Hematopoietic multipotent progenitor cell treated with erythropoietin and hydrocortisone succinate and interleukin-3 and kit ligand, for 17 days (in vitro differentiated cells): ENCODE data around the gene LITAF.
"Not testable (repeated sequence)": the region's sequence is repeated elsewhere in the genome, so short reads cannot be mapped to it uniquely, and the experiment has no call there.

Source experiments
- DNase-seq: peaks from one replicate; pipeline ENCODE4 v3.0.0-alpha.2; 2015; ENCODE audit warnings: low spot score

Gene LITAF

DNA sequence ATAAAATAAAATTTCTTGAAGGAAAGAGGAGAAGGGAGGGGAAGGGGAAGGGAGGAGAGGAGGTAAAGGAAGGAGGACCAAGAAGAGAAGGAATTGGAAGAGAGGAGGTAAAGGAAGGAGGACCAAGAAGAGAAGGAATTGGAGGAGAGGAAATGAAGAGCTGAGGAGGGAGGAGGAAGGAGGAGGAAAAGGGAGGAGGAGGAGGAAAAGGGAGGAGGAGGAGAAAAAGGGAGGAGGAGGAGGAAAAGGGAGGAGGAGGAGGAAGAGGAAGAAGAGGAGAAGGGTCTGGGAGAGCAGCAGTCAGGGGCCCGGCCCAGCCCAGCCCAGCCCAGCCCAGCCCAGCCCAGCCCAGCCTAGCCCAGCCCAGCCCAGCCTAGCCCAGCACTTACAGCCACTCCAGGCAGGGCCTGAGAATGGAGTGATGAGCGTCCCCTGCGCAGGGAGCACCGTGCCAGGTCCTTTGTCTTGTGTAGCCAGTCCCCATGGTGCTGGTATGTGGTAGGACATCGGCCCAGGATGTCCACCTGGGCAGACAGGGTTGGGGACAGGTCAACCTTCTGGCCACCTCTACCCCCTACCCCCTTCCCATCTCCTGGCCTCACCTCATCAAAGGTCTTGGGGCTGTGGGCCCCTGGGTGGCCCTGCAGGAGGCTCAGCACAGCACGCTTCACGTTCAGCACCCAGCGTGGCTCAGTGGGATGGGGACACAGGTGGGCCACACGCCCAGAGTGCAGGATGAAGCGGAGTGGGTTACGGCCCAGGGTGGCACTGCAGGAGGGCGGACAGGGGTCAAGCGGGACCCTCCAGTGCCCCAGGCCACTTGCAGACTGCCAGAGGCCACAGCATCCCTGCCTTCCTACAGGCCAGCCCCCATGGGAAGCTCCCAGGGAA is 70.9 kb downstream of the LITAF start:
- no peak for DNase-seq

DNA sequence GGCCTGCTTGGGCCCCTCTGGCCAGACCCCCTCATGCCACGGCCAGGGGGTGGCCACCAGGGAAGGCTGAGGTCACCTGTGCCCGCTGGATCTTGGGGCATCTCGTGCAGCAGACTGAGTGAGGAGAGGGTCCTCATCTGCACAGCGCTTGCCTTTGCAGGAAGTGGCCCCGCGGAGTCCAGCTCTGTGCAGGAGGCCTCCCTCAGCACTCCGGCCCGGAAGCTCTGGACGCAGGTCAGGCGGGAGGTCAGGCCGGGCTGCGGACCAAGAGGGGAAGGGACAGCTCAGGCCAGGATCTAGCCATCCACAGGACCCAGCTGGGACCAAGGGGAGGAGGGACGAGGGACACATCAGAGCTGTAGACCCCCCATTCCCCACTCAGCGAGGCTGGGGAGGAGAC is 72.4 kb downstream of the LITAF start:
- DNase-seq, result no peak

DNA sequence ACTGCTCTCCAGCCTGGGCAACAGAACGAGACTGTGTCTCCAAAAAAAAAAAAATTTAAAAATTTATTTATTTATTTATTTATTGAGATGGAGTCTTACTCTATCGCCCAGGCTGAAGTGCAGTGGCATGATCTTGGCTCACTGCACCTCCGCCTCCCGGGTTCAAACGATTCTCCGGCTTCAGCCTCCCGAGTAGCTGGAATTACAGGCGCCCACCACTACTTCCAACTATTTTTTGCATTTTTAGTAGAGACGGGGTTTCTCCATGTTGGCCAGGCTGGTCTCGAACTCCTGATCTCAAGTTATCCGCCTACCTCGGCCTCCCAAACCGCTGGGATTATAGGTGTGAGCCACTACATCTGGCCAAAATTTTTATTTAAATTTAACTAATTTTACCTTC is 73.4 kb downstream of the LITAF start:
- not testable (repeated sequence) for DNase-seq

DNA sequence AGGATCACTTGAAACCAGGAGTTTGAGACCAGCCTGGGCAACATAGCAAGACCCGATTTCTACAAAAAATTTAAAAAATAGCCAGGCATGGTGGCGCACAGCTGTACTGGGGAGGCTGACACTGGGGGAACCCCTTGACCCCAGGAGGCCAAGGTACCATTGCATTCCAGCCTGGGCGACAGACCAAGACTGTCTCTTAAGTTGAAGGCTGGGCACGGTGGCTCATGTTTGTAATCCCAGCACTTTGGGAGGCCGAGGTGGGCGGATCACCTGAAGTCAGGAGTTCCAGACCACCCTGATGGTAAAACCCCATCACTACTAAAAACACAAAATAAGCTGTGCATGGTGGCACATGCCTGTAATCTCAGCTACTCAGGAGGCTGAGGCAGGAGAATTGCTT is 74.9 kb downstream of the LITAF start:
- no peak for DNase-seq

DNA sequence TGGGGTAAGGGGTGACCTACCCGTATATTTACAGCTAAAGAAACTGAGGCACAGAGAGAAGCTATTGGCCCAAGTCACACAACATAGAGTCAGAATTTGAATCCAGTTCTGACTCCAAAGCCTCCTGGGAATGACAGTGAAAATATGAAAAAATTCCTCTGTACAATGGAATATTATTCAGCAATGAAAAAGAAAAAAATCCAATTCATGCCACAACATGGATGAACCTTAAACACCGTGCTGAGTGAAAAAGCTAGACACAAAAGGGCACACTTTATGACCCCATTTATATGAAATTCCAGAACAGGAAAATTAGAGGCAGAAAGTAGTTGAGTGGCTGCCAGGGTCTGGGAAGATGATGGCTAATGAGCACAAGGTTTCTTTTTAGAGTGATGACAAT is 75.4 kb downstream of the LITAF start:
- no peak for DNase-seq

DNA sequence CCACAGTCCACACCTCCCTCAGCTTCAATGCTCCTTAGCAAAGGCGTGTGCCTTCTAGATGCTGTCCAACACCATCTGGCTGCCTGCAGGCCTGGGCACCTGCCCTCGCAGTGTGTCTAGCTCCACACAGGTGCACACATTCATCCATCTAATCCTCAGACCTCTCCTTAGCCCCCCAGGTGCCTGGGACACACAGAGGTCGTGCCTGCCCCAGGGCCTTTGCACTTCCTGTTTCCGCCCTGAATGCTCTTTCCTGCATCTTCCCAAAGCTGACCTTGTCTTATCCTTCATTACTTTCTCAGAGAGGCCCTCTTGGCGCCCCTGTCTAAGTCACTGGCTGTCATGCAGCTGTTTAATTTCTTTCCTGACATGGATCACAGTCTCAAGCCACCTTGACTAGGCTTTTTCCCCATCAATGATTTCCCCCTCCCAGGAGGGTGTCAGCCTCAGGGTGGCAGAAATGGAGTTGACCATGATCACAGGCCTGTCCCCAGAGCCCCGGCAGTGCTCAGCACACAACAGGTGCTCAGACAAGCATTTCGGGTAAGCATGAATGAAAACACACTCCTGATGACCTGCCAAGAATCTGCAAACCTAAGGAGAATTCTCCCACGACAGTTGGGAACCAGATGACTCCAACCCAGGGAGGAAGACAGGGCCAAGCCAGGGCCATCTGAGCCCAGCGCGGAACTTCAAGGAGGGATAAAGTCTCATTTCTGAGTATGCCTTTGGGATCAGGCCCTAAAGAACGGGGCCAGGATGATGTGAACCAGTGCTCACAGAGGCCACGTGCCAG is 76.3 kb downstream of the LITAF start:
- DNase-seq, result no peak

DNA sequence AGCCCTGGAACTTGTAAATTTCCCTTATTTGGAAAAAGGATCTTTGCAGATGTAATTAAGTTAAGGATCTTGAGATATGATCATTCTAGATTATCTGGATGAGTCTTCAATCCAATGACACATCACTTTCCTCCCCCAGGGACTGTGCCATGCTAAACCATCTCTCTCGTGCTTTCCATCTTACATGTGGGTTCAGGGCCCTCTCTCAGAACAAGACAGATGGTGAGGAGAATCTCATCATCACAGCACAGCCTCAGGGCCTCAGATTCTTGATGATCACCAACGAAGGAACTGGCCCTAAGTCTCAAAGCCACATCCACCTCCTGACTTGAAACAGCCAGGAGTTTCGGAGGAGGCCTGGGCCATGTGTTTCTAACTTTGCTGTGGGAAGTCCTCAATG is 78.7 kb downstream of the LITAF start:
- no peak for DNase-seq

DNA sequence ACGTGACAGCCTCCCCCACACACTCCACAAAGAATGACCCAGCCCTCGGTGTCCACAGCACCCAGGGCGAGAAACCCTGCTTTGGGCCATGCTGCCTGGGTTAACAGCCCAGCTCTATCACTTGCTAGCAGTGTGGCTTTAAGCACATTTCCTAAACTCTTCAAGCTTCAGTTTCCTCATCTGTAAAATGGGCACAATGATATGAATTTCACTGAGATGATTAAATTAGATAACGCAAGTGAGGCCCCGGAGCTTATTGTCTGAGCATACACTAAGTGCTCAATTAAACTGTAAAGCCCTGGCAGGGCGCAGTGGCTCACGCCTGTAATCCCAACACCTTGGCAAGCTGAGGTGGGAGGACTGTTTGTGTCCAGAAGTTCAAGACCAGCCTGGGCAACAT is 79.4 kb downstream of the LITAF start:
- DNase-seq, result no peak

DNA sequence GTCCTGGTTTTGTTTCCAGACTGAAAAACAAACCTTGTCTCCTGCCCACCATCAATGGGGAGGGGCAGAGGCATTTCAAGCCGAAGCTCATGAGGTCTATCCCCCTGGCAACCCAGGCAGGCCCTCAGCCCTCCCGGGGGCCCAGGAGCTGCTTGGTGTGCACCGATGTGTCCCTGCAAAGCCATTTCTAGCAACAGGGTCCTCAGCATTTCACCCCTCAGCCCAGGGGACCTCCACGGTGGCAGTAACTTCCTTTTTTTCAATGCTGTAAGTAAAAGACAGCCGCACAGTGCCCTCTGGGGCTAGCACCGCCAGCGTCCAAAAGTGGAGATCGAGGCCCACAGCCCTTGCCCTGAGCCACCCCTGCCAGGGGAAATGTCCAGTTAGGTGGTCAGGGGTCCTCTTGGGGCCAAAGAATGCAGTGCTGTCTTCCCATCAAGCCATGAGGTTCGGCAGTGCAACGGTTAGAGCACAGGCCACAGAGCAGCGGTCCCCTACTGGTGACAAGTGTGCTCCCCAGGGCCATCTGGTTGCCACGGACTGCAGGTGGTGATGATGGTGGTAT is 79.9 kb downstream of the LITAF start:
- no peak for DNase-seq

DNA sequence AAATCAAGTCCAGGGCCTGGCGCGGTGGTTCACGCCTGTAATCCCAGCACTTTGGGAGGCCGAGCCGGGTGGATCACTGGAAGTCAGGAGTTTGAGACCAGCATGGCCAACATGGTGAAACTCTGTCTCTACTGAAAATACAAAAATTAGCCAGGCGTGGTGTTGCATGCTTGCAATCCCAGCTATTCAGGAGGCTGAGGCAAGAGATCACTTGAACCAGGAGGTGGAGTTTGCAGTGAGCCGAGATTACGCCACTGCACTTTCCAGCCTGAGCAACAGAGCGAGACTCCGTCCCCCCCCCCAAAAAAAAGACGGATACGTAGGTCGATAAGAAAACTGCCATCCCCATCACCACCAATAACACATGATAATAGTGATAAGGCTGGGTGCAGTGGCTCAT is 82.5 kb downstream of the LITAF start:
- DNase-seq, result not testable (repeated sequence)

DNA sequence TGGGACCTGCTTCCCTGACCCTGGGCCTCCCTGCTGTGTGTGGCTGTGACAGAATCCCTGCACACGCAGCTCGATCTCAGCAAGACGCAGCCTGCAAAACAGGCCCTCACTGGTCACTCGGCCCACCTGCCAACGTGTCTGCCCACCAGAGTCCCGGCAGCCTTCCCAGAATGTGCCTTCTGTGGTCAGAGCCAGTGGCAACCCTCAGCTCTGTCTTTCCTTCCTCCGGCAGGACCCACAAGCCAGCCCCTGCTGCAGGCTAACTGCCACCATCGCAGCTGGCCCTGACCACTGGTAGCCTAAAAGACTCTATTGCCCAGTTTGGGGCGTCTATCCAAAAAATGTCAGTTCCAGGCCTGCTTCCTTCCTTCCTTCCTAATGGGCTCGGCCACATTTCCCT is 83.2 kb downstream of the LITAF start:
- no peak for DNase-seq

DNA sequence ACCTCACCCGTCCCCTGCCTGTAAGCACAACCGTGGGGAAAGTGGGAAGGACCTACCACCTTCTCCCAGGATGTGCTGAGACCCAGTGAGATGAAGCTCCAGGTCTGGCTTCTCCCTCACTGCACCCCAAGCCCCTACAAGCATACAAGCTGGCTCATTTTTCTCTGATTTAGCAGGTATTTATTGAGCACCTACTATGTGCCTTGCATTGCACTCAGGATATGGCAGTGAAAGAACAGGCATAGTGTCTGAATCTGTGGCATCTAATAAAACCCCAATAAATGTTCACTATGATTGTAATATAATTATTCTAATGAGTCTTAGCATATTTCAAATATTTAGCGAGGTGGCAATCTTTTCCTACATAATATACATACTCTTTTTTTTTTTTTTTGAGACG is 84.5 kb downstream of the LITAF start:
- DNase-seq, result no peak

DNA sequence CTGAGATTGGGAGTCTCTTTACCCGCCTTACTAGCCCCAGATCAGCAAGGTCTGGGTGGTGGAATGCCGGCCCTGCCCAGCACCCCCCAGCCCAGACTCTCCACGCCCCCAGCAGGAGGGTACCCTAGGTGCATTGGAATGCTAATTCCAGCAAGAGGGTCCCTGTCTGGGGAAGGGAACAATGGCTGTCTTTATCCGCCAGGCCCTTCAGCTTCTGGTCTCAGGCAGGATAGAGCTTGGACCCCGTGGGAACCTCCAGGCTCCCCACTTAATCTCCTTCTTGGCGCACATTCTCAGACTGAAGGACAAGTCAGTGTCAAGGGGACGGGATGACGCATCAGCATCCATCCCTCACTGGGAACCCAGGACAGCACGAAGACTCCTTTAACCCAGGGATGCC is 85.1 kb downstream of the LITAF start:
- no peak for DNase-seq

DNA sequence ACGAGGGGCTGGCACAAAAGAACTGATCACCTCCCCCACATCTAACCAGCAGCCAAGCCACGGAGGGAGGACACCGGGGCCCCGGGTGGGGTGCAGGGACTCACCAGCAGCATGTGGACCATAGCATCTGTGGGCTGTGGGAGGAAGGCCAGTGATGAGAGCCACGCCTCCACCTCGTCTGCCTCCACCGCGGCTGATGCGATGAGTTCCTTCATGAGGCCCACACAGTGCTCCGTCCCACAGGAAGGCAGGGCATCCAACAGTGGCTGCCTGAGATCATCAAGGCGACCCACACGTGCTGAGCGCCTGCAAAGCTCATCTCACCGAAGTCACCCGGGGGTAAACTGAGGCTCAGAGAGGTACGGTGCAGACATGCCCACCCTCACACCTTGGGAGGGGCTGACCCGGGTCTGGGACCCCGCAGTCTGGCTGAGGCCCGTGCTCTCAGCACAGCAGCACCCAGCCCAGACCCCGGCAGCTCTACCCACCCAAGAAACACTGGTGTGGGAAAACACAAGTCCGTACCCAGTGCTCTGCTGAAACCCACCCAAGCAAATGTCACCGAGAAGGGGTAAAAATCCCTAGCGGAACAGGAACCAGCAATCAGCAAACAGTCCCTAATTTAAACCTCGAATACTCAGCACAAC is 85.9 kb downstream of the LITAF start:
- no peak for DNase-seq

DNA sequence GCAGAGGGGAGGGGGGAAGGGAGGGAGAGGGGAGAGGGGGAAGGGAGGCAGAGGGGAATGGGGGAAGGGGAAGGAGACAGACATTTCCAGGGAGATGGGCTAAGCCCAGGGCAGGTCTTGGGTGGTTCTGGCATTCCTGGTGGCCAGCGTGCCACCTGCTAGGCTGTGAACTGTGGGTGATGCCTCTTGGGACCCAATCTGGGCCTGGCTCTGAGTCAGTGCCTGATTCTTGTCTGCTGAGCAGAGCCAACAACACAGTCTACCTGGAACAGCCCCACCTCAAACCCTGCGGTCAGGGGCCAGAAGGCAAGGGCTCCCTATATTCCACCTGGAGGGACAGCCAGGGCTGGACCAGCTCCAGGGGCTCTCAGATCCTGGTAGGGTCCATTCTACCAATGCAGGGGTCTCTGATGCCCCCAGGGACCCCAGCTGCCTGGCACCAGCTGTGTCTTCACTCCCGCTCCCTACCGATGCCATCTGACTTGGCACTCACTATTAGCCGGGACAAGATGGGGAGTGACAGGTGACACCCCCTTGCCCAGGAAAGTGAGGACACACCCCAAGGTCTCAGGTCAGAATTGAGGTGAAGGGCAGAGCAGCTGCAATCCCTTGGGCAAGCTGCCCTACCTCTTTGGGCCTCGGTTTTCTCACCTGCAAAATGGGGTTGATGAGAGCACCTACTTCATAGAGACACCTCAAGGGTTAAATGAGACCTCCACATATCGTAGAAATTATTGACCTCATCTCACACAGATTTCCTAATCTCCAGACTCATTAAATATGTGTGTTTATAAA is 87.2 kb downstream of the LITAF start:
- no peak for DNase-seq

DNA sequence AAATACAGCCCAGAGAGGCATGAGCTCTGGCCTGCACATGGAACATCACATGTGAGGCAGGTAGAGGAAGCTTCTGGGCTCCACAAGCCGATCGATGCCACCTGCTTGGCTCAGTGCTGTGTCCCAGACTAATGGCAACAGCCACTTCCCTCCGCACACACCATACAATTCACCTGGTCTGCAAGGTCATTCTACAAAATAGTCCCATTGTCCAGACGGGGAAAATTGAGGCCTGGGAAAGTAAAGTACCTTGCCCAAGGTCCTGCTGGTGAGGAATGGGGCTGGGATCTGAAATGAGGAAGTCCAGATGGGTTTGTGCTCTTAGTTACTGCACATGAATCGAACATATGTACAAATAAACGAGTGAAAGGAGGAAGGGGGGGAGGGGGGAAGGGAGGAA is 88.0 kb downstream of the LITAF start:
- no peak for DNase-seq

DNA sequence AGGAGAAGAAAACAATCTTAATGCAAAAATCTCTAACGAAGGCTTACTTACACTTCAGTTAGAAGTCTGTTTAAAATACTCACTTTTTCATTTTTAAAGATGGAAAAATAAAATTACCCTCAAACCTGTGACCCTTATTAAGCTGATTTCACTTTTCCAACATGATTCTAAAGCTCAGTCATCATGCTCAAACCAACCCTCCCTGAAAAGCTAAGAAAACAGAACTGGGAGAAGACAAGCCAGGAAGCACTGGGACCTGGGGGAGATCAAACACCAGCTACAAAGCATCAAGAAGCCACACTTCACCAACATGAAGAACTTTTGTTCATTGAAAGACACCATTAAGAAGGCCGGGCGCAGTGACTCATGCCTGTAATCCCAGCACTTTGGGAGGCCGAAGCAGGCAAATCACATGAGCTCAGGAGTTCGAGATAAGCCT is 88.8 kb downstream of the LITAF start:
- no peak for DNase-seq
